HEK293T (cell line): ENCODE data around the gene APOLD1.
A peak's percentile ranks its signal among the peaks of the same experiment; 100 is the strongest.
"Not testable (repeated sequence)": the region's sequence is repeated elsewhere in the genome, so short reads cannot be mapped to it uniquely, and the experiment has no call there.

Experiments used
- CTCF ChIA-PET: fragments of 350-600 bp; formaldehyde crosslinking; extraction: SDS; loops from one replicate; lab custom pipeline; 2021; ENCODE audit warnings: antibody characterized with exemption, inconsistent platforms; lab: Yijun Ruan, JAX
- POLR2A ChIA-PET: fragments of 350-600 bp; formaldehyde crosslinking; extraction: SDS; loops from one replicate; lab custom pipeline; 2020; ENCODE audit warnings: antibody characterized with exemption, inconsistent platforms; lab: Yijun Ruan, JAX
- DNase-seq: peaks from one replicate; pipeline ENCODE4 v3.0.0; 2012; ENCODE audit warnings: mixed read lengths; ENCODE audit errors: extremely low spot score
- ARNT ChIP-seq: fragments of 450-650 bp; IDR thresholded peaks from 2 replicates; pipeline ENCODE4 v1.6.1; 2017; ENCODE audit warnings: mild to moderate bottlenecking
- BHLHE40 ChIP-seq: fragments of 450-650 bp; IDR thresholded peaks from 2 replicates; pipeline ENCODE4 v1.6.1; 2016; ENCODE audit warnings: mild to moderate bottlenecking, moderate library complexity, borderline replicate concordance
- CTBP1 ChIP-seq: fragments of 450-650 bp; IDR thresholded peaks from 2 replicates; pipeline ENCODE4 v1.6.1; 2016; ENCODE audit warnings: borderline replicate concordance
- ELF4 ChIP-seq: fragments of 450-650 bp; IDR thresholded peaks from 2 replicates; pipeline ENCODE4 v1.6.1; 2017; ENCODE audit warnings: antibody characterized with exemption
- FOXA1 ChIP-seq: fragments of 450-650 bp; IDR thresholded peaks from 2 replicates; pipeline ENCODE4 v1.6.1; 2016; ENCODE audit warnings: mild to moderate bottlenecking
- FOXK2 ChIP-seq: fragments of 450-650 bp; IDR thresholded peaks from 2 replicates; pipeline ENCODE4 v1.6.1; 2016; ENCODE audit warnings: mild to moderate bottlenecking
- FOXM1 ChIP-seq: fragments of 450-650 bp; IDR thresholded peaks from 2 replicates; pipeline ENCODE4 v1.6.1; 2017; ENCODE audit warnings: mild to moderate bottlenecking, borderline replicate concordance
- HDGF ChIP-seq: fragments of 450-650 bp; IDR thresholded peaks from 2 replicates; pipeline ENCODE4 v1.6.1; 2017; ENCODE audit warnings: antibody characterized with exemption, borderline replicate concordance
- L3MBTL2 ChIP-seq: fragments of 450-650 bp; conservative IDR thresholded peaks from 2 replicates; pipeline ENCODE4 v1.6.1; 2016; ENCODE audit warnings: mild to moderate bottlenecking
- LEF1 ChIP-seq: fragments of 450-650 bp; IDR thresholded peaks from 2 replicates; pipeline ENCODE4 v1.6.1; 2017; ENCODE audit warnings: mild to moderate bottlenecking, borderline replicate concordance
- NFRKB ChIP-seq: fragments of 450-650 bp; IDR thresholded peaks from 2 replicates; pipeline ENCODE4 v1.6.1; 2016; ENCODE audit warnings: mild to moderate bottlenecking, moderate library complexity
- PKNOX1 ChIP-seq: fragments of 450-650 bp; IDR thresholded peaks from 2 replicates; pipeline ENCODE4 v1.6.1; 2016
- SP1 ChIP-seq: fragments of 450-650 bp; IDR thresholded peaks from 2 replicates; pipeline ENCODE4 v1.6.1; 2017
- SUZ12 ChIP-seq: fragments of 450-650 bp; IDR thresholded peaks from 2 replicates; pipeline ENCODE4 v1.6.1; 2016; ENCODE audit warnings: mild to moderate bottlenecking
- TARDBP ChIP-seq: fragments of 450-650 bp; IDR thresholded peaks from 2 replicates; pipeline ENCODE4 v1.6.1; 2016
- ZNF384 ChIP-seq: fragments of 450-650 bp; IDR thresholded peaks from 2 replicates; pipeline ENCODE4 v1.6.1; 2016

APOLD1 gene

DNA sequence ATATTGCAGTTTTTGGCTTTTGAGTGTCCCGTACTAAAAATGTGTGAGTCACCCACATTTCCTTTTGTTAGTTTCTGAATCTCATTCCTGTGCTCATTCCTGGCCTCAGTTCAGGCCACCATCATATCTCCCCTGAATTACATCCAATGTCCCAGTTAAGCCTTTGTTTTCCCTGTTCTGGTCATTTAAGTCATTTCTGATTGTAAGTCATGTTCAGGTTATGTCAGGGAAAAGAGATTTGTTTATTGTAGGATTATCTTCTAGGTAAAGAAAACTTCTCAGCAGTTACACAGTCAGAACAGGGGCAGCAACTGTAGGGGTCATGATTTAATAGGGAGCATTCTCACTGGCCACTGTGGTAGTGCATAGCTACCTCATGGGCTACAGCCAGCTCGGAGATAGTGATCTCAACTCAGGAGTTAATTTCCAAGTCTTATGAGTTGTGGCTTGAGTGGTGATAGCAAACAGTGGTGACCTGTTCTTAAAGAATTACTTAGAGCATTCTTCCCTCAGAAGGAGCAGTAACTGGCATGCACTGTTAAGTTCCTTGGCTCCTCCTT, 34.4 kb downstream of the APOLD1 start:
- CTCF ChIA-PET = interaction anchor here (0.6 to 1.8 kb wide), 2 partner anchors 17 to 19 kb away, joined by 3 to 7 read pairs; no protein-coding TSS in a partner anchor
- peak; percentile 41; the same call in 1 of the 2 replicates for TF ChIP-seq PKNOX1
- TF ChIP-seq TARDBP = no peak
- no peak for DNase-seq
- POLR2A ChIA-PET = interaction anchor here (1.6 kb wide), 1 partner anchor 72 kb away, joined by 7 read pairs; the partner anchor contains the start of gene GPRC5A

DNA sequence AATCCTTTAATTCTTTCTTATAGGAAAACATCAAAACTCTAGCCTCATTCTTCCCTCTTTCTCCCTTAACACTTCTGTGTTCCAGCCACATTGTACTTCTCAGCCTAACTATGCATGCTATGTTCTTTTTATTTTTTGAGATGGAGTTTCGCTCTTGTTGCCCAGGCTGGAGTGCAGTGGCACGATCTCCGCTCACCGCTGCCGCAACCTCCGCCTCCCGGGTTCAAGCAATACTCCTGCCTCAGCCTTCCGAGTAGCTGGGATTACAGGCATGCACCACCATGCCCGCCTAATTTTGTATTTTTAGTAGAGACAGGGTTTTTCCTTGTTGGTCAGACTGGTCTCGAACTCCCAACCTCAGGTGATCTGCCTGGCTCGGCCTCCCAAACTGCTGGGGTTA, 34.9 kb downstream of the APOLD1 start:
- CTCF ChIA-PET = interaction anchor here (1.8 kb wide), 1 partner anchor 16 kb away, joined by 7 read pairs; no protein-coding TSS in a partner anchor
- POLR2A ChIA-PET = interaction anchor here (1.6 kb wide), 1 partner anchor 71 kb away, joined by 7 read pairs; the partner anchor contains the start of gene GPRC5A

DNA sequence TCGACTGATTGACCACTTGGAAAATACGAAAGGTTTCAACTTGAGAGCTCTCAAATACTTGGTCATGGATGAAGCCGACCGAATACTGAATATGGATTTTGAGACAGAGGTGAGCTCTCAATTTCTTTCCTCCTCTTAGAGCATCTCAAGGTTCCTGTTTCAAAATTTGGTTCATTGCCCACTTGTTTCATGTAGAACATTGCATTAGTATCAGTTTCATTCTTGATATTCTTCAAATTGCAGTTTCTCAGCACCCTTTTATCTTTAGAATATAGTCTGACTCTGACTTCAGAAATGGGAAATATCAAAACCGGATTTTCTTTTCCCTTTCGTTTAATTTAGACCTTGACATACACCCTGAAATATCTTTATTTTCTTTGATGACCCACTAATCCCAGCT, 36.5 kb downstream of the APOLD1 start:
- POLR2A ChIA-PET = interaction anchor here (1.0 kb wide), 1 partner anchor 69 kb away, joined by 4 read pairs; the partner anchor contains the start of gene GPRC5A
- TF ChIP-seq FOXM1 (no peak), FOXK2 (no peak), BHLHE40 (no peak), ELF4 (no peak), TARDBP (no peak), HDGF (no peak), ZNF384 (no peak), CTBP1 (no peak), FOXA1 (no peak), SP1 (no peak), NFRKB (no peak), LEF1 (no peak), PKNOX1 (no peak), SUZ12 (no peak), L3MBTL2 (no peak)
- CTCF ChIA-PET = interaction anchor here (0.9 kb wide), 1 partner anchor 9 kb away, joined by 3 read pairs; no protein-coding TSS in a partner anchor
- no peak for DNase-seq

More for the DNA sequence above, 34.9 kb downstream of the APOLD1 start:
- not testable (repeated sequence) for DNase-seq

- ChIA-PET CTCF (no interaction called here), POLR2A (no interaction called here)
Observed at GRCh38 chr12:12822886-12823285, 37.4 kb downstream of the APOLD1 start.

DNA sequence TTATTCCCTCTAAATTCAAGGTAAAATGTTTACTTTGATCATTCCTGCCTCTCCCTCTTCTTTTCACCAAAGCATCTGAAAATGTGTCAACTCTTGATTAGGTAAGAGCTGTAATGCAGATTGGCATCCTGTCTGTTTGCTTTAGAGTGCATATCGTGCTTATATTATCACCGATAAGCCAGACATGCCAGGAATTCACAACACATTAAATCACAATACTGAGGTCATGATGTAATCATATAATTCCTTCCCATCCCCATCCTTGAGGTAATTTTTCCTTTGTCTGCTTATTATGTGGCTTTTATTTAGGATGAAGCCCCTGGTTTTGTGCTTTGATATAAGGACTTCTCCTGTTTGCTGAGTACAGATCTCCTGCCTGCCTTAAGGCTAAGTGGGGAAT, 37.8 kb downstream of the APOLD1 start:
- DNase-seq = no peak
- ChIA-PET POLR2A (interaction anchor here (1.4 kb wide), 1 partner anchor 36 kb away, joined by 3 read pairs; no protein-coding TSS in a partner anchor), CTCF (no interaction called here)
- TF ChIP-seq FOXA1 (no peak), SUZ12 (no peak), BHLHE40 (no peak), ARNT (no peak), L3MBTL2 (no peak), ELF4 (no peak), PKNOX1 (no peak), ZNF384 (no peak), TARDBP (no peak), NFRKB (no peak), LEF1 (no peak)

More at GRCh38 chr12:12822886-12823285, 37.4 kb downstream of the APOLD1 start:
- no peak for DNase-seq
- TF ChIP-seq TARDBP (no peak), FOXK2 (no peak), PKNOX1 (no peak), SUZ12 (no peak), HDGF (no peak), FOXA1 (no peak), ARNT (no peak), LEF1 (no peak), ZNF384 (no peak), CTBP1 (no peak)

- no peak for DNase-seq
- TF ChIP-seq ARNT (no peak), ZNF384 (no peak), CTBP1 (no peak), TARDBP (no peak), PKNOX1 (no peak)
- CTCF ChIA-PET = no interaction called here
- POLR2A ChIA-PET = interaction anchor here (1.4 kb wide), 1 partner anchor 37 kb away, joined by 3 read pairs; no protein-coding TSS in a partner anchor
Observed at GRCh38 chr12:12823811-12824210, 38.4 kb downstream of the APOLD1 start.
